ENCODE results near the gene MYO1D. TPM values are rescaled to one million over a fixed set of nuclear protein-coding genes. Genes with fewer than 3 reads are reported as not detected.

Gene MYO1D
- polyA plus RNA-seq, 1 donor, result 5.7 TPM

GRCh38 chr17:32813021-32813420 lies 63.9 kb downstream of the MYO1D start:
- no peak for DNase-seq

GRCh38 chr17:32810690-32811089 lies 66.2 kb downstream of the MYO1D start:
- no peak for DNase-seq

- no peak for DNase-seq
Observed at GRCh38 chr17:32807577-32807976, 69.3 kb downstream of the MYO1D start.

- DNase-seq, result no peak
Observed at GRCh38 chr17:32806646-32807045, 70.3 kb downstream of the MYO1D start.

- no peak for DNase-seq
Observed at GRCh38 chr17:32805029-32805976, 71.6 kb downstream of the MYO1D start.

- no peak for DNase-seq
Observed at GRCh38 chr17:32803544-32803943, 73.4 kb downstream of the MYO1D start.

- DNase-seq, result no peak
Observed at GRCh38 chr17:32802306-32802705, 74.6 kb downstream of the MYO1D start.

GRCh38 chr17:32801641-32802040 lies 75.3 kb downstream of the MYO1D start:
- DNase-seq, result no peak

GRCh38 chr17:32801193-32801592 lies 75.7 kb downstream of the MYO1D start:
- no peak for DNase-seq

GRCh38 chr17:32798938-32799337 lies 78.0 kb downstream of the MYO1D start:
- no peak for DNase-seq

- DNase-seq, result no peak
Observed at GRCh38 chr17:32795339-32795979, 81.5 kb downstream of the MYO1D start.

GRCh38 chr17:32794533-32795246 lies 82.2 kb downstream of the MYO1D start:
- no peak for DNase-seq

- no peak for DNase-seq
Observed at GRCh38 chr17:32793841-32794240, 83.1 kb downstream of the MYO1D start.

GRCh38 chr17:32792207-32792606 lies 84.7 kb downstream of the MYO1D start:
- no peak for DNase-seq

GRCh38 chr17:32786169-32786568 lies 90.8 kb downstream of the MYO1D start:
- DNase-seq, result no peak

- no peak for DNase-seq
Observed at GRCh38 chr17:32784113-32784512, 92.8 kb downstream of the MYO1D start.

GRCh38 chr17:32783602-32784001 lies 93.3 kb downstream of the MYO1D start:
- peak; percentile 29 for DNase-seq

GRCh38 chr17:32780721-32781120 lies 96.2 kb downstream of the MYO1D start:
- no peak for DNase-seq

- DNase-seq, result no peak
Observed at GRCh38 chr17:32777922-32778321, 99.0 kb downstream of the MYO1D start.

- no peak for DNase-seq
Observed at GRCh38 chr17:32777436-32777835, 99.5 kb downstream of the MYO1D start.

- no peak for DNase-seq
Observed at GRCh38 chr17:32774695-32775084, 102.2 kb downstream of the MYO1D start.

- DNase-seq, result no peak
Observed at GRCh38 chr17:32773856-32774694, 102.8 kb downstream of the MYO1D start.

Data from hindlimb muscle (tissue), 1 donor.